A549 (cell line): ENCODE results near the gene PRR14.

Source experiments
- CTCF ChIP-seq: fragments of >200 bp; sonication (Bioruptor Twin); formaldehyde crosslinking; IDR thresholded peaks from 3 replicates; pipeline ENCODE4 v1.5.1; 2016
- EP300 ChIP-seq, 2 experiments: fragments of >200 bp; sonication (Bioruptor Twin); formaldehyde crosslinking; IDR thresholded peaks; 2 replicates in 1 of 2; 3 replicates in 1 of 2; pipeline ENCODE4 v1.6.1; 2016 to 2017
- ESRRA ChIP-seq: fragments of 150-350 bp; IDR thresholded peaks from 2 replicates; pipeline ENCODE4 v1.6.1; 2014; ENCODE audit warnings: mild to moderate bottlenecking, low read length, borderline replicate concordance
- HDAC2 ChIP-seq: fragments of 200-600 bp; sonication (generic); IDR thresholded peaks from 2 replicates; pipeline ENCODE4 v1.6.1; 2016
- HMGXB4 ChIP-seq: fragments of 250-450 bp; sonication (Bioruptor Pico); IDR thresholded peaks from 2 replicates; pipeline ENCODE4 v1.5.0; 2021; ENCODE audit warnings: mild to moderate bottlenecking, moderate library complexity, borderline replicate concordance
- PBX3 ChIP-seq: IDR thresholded peaks from 2 replicates; pipeline ENCODE4 v1.6.1; 2012
- POLR2A ChIP-seq: IDR thresholded peaks from 2 replicates; pipeline ENCODE4 v1.6.1; 2012; ENCODE audit warnings: mild to moderate bottlenecking, low read length
- RAD21 ChIP-seq, 2 experiments: fragments of >200 bp in 1 of 2; sonication (Bioruptor Twin) in 1 of 2; formaldehyde crosslinking in 1 of 2; IDR thresholded peaks in 1 of 2; conservative IDR thresholded peaks in 1 of 2; 2 replicates in 1 of 2; 3 replicates in 1 of 2; pipeline ENCODE4 v1.6.1; 2012 to 2018; ENCODE audit warnings: inconsistent platforms in 1 of 2
- RNF2 ChIP-seq: fragments of 200-600 bp; sonication (generic); IDR thresholded peaks from 2 replicates; pipeline ENCODE4 v1.6.1; 2016; ENCODE audit warnings: low read depth, mild to moderate bottlenecking, antibody characterized with exemption, moderate library complexity, borderline replicate concordance
- TP53 ChIP-seq: fragments of 250-450 bp; sonication (Bioruptor Pico); IDR thresholded peaks from 2 replicates; pipeline ENCODE4 v1.5.0; 2021; ENCODE audit warnings: mild to moderate bottlenecking, moderate library complexity
- ZFP36 ChIP-seq: fragments of 450-650 bp; IDR thresholded peaks from 2 replicates; pipeline ENCODE4 v1.6.1; 2014; ENCODE audit warnings: borderline replicate concordance; ENCODE audit not compliant: partially characterized antibody

GRCh38 chr16:30605158-30605557 lies 45.6 kb upstream of the PRR14 start:
- TF ChIP-seq CTCF (no peak), PBX3 (no peak), POLR2A (no peak), HMGXB4 (CRISPR knock-in tag) (no peak), HDAC2 (no peak), RAD21 (conservative IDR thresholded peaks at IDR 0.05 in 1 of 2, IDR thresholded peaks at IDR 0.05 in 1 of 2) (no peak), RNF2 (no peak), EP300 (IDR thresholded peaks at IDR 0.05) (no peak), ZFP36 (no peak), TP53 (no peak), ESRRA (no peak)
